Measurements from ENCODE around the gene DGKB. TPM values are rescaled to one million over a fixed set of nuclear protein-coding genes. Genes with fewer than 3 reads are reported as not detected.
A peak's percentile ranks its signal among the peaks of the same experiment; 100 is the strongest.

Gene DGKB
- total RNA-seq, 6 experiments from 2014 or later = 0.11 to 0.16 (median 0.13) TPM; not detected in 2

GRCh38 chr7:14806891-14807290 is 95.7 kb downstream of the DGKB start:
- 56% methylated on average over 1 of the region's 1 CpG for WGBS (ENCODE audit: insufficient coverage, low coverage, low lambda C conversion rate, missing lambda C conversion rate)
- H3K27me3 ChIP-seq = no peaks in the 10 kb centered on the region
- DNase-seq (no peak), ATAC-seq (no peak)
- no peak overlapping the region for H3K27ac ChIP-seq
- no peak overlapping the region for H3K4me3 ChIP-seq
- TF ChIP-seq CTCF (IDR thresholded peaks at IDR 0.05) (no peak), POLR2A (IDR thresholded peaks at IDR 0.05) (no peak)
- H3K36me3 ChIP-seq = no peaks in the 10 kb centered on the region
- intact Hi-C loops (cut with DNase I) = no loop called here
- H3K4me1 ChIP-seq = no peaks in the 10 kb centered on the region
- H3K9me3 ChIP-seq = no peaks in the 10 kb centered on the region

GRCh38 chr7:14805105-14805719 is 97.3 kb downstream of the DGKB start:
- DNase-seq (no peak), ATAC-seq (peak; percentile 62 to 94 (median 74))
- intact Hi-C loops (cut with DNase I) = no loop called here
- H3K9me3 ChIP-seq = no peaks in the 10 kb centered on the region
- no peaks in the 10 kb centered on the region for H3K27me3 ChIP-seq
- H3K4me1 ChIP-seq = no peaks in the 10 kb centered on the region
- no peaks in the 10 kb centered on the region for H3K36me3 ChIP-seq
- H3K27ac ChIP-seq = no peak overlapping the region
- WGBS (ENCODE audit: insufficient coverage, low coverage, low lambda C conversion rate, missing lambda C conversion rate) = 36% methylated on average over 2 of the region's 2 CpGs
- TF ChIP-seq CTCF (IDR thresholded peaks at IDR 0.05) (no peak), POLR2A (IDR thresholded peaks at IDR 0.05) (no peak)
- H3K4me3 ChIP-seq = peak overlapping the region in 2 of 3 donors; percentile 9

- Histone ChIP-seq H3K9me3 (no peaks in the 10 kb centered on the region), H3K36me3 (no peaks in the 10 kb centered on the region), H3K27ac (no peak overlapping the region), H3K4me3 (no peak overlapping the region), H3K4me1 (no peaks in the 10 kb centered on the region), H3K27me3 (no peaks in the 10 kb centered on the region)
- intact Hi-C loops (cut with DNase I) = no loop called here
- 75% methylated on average over 1 of the region's 2 CpGs for WGBS (ENCODE audit: insufficient coverage, low coverage, low lambda C conversion rate, missing lambda C conversion rate)
- no peak for TF ChIP-seq POLR2A (IDR thresholded peaks at IDR 0.05)
- no peak for TF ChIP-seq CTCF (IDR thresholded peaks at IDR 0.05)
- DNase-seq = no peak
- ATAC-seq = no peak
These were observed 101.9 kb downstream of the DGKB start for GRCh38 chr7:14800664-14801063.

GRCh38 chr7:14793151-14793550 is 109.4 kb downstream of the DGKB start:
- Histone ChIP-seq H3K4me3 (no peak overlapping the region), H3K36me3 (no peaks in the 10 kb centered on the region), H3K27ac (no peak overlapping the region), H3K9me3 (no peaks in the 10 kb centered on the region), H3K4me1 (no peaks in the 10 kb centered on the region), H3K27me3 (no peaks in the 10 kb centered on the region)
- TF ChIP-seq CTCF (IDR thresholded peaks at IDR 0.05) = no peak
- intact Hi-C loops (cut with DNase I) = no loop called here
- DNase-seq (no peak), ATAC-seq (no peak)
- WGBS (ENCODE audit: insufficient coverage, low coverage, low lambda C conversion rate, missing lambda C conversion rate) = 78% methylated on average over 2 of the region's 2 CpGs

GRCh38 chr7:14787551-14787950 is 115.0 kb downstream of the DGKB start:
- no peak overlapping the region for H3K4me3 ChIP-seq
- H3K27ac ChIP-seq = no peak overlapping the region
- no peaks in the 10 kb centered on the region for H3K9me3 ChIP-seq
- ATAC-seq = no peak
- intact Hi-C loops (cut with DNase I) = no loop called here
- H3K36me3 ChIP-seq = no peaks in the 10 kb centered on the region
- DNase-seq = no peak
- WGBS (ENCODE audit: insufficient coverage, low coverage, low lambda C conversion rate, missing lambda C conversion rate) = 58% methylated on average over 2 of the region's 3 CpGs
- H3K27me3 ChIP-seq = no peaks in the 10 kb centered on the region
- no peak for TF ChIP-seq CTCF (IDR thresholded peaks at IDR 0.05)
- TF ChIP-seq POLR2A (IDR thresholded peaks at IDR 0.05) = no peak
- H3K4me1 ChIP-seq = no peaks in the 10 kb centered on the region
